Activated CD4-positive, alpha-beta T cell treated with anti-CD3 and anti-CD28 coated beads, Interleukin-10, Interleukin-2, amounts not matched to agents 100 ng/mL and 50 ng/mL, durations not matched to agents 16 hours and 8 hours (primary cell): ENCODE data around the gene DRD2.
A peak's percentile ranks its signal among the peaks of the same experiment; 100 is the strongest.

Experiments used
- DNase-seq: peaks from one replicate; pipeline ENCODE4 v3.0.0-alpha.2; 2020

The DRD2 gene

DNA sequence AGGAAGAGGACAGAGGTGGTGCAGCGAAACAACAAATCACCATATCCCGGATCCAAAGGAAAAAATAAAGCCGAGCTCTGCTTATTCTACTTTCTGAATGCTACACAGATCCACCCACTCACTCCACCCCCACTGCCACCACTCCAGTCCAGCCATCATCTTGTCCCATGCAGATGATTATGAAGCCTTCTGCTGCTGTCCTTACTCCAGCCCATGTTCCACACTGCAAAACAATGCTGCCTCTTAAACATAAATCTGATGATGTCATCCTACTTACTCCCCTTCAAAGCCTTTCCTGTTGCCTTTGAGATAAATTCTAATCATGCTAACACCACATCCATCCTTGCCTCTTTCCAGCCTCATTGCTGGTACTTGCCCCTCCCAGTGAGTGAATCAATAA lies 6.5 kb upstream of the DRD2 start:
- DNase-seq: no peak

DNA sequence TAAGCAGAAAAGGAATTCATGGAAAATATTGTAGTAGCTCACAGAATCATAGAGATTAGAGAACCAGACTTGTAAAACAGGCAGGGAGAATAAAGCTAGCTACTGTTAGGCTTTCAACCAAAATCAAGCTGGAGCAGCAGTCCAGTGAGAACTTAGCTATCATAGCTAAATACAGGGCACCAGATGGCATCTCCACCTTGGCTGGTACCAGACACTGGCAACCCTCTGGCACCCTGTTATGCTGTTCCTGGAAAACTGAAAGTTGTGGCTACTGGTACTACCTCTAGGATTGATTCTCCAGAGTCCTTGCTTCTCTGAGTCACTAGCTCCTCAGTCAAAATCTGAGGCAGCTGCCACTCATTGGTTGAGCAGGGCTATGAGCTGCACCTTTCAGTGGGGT lies 6.0 kb upstream of the DRD2 start:
- no peak for DNase-seq

DNA sequence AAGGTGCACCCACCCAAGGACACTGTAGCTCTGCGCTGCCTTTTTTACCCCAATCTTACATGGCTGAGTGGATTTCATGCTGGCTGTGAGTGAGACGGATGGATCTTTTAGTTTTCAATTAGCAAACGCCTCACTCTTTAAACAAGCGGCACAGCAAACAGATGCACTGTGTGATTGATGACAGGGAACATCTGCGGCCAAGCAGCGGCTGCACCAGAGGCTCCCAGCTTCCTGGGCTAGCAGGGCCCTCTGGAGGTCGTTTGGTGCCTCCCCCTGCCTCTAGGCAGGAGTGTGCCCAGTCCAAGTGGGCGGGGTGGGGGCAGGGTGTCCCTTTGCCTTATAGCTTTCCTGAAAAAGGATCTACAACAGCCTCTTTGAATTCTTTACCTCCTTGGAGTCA lies 2.1 kb upstream of the DRD2 start:
- peak; percentile 12 for DNase-seq

DNA sequence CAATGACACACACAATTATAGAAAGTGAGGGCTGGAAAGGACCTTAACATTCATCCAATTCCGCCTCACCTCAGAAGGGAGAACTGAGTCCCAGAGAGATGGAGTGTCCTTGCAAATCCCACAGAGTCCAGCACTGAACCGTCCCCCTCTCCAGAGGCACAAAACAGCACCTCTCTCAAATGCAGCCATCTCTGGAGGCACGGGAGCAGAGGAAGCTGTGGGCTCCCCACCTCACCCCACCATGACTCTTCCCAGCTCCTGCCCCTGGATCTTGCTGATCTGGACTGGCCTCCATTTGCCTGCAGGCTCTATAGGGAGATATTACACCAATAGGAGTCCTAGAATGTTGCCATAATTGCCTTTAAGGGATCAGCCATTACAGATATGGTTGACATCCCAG lies 1.4 kb upstream of the DRD2 start:
- no peak for DNase-seq

DNA sequence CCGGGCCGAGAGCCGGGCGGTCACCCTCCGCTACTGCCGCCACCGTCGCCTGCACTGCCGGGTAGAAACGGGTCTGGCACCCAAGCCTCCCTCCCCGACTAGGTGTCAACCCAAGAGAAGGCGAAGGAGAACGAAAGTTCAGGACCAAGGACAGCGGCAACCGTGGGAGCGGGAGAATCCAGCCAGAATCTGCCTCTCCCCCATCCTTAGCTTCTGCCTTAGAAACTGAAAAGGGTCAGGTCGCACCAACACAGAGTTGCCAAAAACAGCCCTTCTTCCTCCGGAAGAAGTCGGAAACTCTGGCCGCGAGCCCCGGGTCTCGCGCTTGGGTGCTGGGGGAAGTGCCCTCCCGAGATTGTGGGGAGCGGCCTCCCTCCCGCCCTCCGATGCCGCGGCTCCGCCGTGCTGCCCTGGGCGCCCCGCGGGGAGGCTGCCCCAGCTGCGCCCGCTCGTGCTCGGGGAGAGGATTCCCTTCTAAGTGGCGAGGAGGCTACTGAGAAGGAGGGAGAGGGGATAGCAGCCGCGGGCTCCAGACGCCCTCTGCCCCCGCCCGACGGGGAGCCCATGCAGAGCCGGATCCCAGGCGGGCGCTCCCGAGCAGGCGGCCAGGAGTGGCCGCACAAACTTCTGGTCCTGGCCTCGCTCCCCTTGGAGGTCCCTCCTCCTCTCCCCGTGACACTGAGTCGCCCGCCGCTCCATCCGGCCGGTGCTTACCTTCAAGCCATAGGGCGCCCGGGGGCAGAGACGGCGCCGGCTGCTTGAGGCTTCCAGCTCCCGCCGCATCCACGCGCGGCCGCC lies 637 bp downstream of the DRD2 start:
- DNase-seq: peak; percentile 59

DNA sequence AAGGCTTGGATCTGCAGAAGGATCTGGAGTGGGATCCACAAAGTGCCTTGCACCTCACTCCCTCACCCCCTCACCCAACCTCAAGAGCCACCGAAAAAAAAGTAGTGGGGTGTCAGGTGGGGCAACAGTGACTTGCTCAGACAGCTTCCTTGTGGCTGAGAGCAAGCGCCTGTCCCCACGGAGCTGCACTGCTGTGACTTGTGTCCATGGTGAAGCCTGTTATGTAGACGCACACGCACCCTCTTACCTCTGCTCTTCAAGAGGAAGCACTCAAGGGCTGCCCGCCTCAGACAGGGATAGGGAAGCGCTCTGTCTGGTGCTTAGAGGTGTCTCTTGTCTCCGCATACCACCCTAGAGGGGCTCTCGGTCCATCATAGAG lies 1.2 kb downstream of the DRD2 start:
- DNase-seq: no peak

DNA sequence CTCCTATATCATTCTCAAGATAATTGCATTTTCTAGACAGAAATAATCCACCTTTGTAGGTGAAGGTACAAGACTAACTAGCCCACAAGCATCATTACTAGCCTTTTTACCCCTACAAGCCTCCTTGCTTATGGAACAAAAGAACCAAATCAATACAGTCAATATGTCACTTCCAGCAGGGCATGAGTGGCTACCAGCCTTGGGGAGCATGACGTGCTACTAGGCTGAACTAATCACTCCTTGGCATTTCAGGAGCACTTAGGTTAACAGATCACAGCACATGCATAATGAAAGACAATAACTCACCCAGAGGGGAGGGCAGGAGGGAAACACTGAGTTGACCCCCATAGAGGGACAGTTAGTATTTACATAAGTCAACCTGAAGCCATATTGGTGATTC lies 2.7 kb downstream of the DRD2 start:
- no peak for DNase-seq

DNA sequence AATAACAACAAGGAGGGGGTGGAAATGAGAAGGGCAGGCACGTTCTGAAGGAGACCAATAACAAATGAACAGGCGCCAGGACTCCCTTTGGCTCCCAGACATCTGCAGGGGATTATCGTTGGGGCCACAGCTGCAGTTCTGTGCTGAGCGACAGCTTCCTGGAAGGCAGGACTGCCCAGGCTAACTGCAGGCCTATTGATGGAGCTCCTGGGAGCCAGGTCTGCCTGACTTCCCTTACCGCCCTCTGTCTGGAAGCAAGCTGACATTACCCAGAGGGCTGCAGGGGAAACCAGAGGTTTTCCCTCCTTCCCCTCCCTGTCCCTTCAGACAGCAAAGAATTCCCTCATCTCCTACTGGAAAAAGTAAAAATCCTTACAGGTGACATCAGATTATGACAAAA lies 5.0 kb downstream of the DRD2 start:
- DNase-seq: no peak

DNA sequence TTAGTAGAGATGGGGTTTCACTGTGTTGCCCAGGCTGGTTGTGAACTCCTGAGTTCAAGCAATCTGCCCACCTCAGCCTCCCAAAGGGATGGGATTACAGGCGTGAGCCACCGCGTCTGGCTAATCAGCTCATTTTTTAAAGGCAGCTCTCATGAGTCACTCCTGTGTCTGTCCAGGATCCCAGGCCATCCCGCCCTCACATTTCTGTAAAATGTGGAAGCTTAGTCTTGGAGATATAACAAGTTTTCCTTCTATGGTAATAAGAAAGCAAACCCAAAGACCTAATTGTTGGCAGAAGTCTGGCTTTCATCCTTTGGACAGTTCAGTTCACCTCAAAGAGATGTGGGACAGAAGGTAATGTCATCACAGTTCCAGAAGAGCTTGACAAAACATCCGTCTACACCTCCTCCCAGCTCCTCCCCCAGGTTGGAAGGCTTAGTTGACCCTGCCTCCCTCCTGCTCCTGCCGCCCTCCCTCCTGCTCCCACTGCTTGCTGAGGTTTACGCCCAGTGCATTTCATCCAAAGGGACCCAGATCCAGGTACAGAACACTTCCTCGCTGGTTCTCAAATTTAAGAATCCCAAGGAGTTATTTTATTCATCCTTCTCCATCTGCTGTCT lies 6.4 kb downstream of the DRD2 start:
- DNase-seq: no peak

DNA sequence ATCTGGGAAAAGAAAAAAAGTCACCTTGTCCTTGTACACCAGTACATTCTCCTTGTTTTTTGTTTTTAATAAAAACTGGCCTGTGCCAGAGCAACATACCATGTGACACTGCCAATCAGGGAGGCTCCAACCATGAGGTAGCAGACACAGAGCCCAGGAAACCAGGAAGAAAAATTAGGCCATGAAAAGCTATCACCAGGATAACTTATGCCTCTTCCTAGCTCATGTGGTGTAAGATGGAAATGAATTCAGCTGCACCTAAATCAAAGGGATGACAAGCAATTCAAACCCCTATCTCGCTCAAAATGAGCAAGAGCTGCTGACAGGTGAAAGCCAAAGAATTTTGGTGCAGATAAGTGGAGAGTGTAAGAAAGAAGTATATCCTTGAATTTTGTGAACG lies 7.7 kb downstream of the DRD2 start:
- DNase-seq: no peak

DNA sequence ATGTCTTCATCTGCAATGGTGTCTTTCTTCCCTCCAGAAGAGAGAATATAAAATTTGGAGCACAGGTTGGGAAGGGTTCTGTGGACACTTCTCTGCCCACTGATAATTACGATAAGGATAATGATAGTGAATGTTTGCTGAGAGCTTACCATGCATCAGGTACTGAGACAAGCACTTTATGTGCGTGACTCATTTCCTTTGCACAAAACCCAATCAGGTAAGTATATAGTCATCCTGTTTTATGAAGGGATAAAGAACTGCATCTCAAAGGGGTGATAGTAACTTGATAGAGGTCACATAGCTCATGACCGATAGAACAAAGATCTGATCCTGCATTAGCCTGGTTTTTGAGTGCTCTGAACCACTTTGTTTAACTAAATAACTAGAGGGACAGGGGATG lies 9.4 kb downstream of the DRD2 start:
- DNase-seq: no peak

DNA sequence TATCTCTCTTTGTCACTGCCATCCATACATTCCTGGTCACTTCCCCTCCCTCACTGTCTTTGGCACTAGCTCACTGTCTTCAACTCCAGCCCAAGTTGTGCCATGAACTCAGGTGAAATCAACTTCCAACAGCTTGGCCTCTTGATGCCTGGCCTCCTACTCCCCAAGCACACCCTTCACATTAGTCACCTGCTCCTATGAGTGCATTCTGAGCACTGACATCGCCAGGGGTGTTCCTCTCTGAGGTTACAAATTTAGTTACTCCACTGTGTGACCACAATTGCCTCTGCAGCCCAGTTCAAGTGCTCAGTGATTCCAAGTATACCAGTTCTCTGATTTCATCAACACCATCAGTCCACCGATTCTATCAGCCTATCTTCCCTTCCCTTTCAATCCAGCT lies 10.8 kb downstream of the DRD2 start:
- DNase-seq: no peak

DNA sequence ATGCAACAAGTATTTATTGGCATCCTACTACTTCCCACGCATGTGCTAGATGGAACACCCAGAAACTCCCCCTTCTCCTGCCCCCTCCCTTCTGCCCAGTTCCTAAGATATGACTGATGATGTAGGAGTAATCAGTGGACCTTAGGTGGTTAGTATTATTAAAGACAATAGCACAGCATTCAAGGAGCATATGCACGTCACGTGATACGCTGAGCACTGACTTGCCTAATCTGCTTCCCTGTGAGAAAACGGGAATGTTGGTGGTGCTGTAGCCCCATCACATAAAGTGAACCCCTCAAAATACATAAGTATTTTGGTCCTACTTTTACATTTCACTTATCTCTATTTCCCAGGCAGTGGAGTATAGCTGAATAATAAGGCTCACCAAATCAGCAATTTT lies 12.4 kb downstream of the DRD2 start:
- DNase-seq: no peak

DNA sequence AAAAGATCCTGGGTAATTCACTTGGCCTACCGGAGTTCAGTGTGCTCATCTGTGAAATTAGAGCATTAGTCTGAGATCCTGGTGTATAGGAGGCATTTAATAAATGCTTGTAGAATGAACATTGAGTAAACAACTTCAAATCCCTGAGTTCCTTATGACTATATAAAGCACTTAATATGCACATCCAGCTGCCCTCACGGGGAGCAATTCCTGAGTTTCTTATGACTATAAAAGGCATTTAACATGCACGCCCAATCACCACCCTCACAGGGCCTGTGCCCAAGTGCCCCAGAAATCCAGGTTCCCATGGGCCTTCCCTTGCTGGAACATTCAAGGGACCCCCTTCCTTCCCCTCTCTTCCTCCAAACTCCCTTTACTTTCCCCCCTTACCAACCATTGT lies 13.6 kb downstream of the DRD2 start:
- no peak for DNase-seq

DNA sequence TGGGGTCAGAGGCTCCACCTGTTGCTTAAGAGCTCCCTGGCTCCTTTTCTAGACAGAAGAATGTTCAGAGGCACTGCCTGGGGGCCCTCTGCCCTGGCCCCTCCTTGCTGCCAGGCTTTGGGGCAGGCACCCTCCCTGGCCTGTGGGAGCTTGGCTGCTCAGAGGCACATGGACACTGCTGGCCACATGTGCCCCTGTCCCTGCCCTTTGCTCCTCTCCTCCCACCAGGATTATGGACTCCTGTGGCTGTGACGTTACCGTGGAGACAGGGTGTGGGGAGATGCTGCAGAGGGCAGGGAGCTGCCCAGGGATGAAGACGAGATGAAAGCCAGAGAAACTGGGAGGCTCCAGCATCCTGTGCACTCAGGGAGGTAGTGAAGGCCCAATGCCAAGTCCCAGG lies 14.7 kb downstream of the DRD2 start:
- DNase-seq: no peak

DNA sequence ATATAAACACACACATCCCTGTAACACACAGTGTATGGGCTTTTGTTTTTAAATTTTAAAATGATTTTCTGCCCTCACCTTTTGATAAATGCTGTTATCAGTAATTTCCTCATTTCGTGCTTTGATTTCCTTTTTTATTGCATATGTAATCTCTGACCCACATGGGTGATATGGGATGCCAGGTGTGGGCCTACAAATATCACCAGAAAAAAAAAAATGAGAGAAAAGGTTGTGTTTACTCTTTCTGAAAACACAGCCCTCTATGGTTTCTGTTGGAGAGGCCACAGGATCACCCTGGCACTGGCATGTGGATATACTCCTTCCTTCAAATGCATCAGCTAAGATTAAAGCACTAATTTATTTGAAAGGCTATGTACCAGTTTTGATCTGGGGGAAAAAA lies 17.0 kb downstream of the DRD2 start:
- no peak for DNase-seq

DNA sequence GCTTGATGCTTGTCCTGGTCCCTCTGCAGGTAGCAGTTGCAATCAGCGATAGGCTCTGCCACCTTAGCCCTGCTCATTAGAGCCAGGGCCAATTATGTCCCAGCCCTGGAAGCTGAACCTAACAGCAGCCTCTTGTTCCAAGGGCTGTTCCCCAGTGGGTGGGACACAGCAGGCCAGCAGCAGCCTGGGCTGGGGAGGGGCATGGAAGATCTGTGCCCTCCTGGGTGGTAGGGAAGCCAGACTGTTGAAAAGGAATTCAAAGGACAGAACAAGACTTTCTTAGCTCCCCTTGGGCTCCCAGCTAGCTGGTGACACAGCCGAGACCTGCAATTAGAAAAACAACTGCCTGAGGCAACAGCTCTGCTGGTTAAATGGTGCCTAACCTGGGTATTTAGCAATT lies 17.4 kb downstream of the DRD2 start:
- no peak for DNase-seq

DNA sequence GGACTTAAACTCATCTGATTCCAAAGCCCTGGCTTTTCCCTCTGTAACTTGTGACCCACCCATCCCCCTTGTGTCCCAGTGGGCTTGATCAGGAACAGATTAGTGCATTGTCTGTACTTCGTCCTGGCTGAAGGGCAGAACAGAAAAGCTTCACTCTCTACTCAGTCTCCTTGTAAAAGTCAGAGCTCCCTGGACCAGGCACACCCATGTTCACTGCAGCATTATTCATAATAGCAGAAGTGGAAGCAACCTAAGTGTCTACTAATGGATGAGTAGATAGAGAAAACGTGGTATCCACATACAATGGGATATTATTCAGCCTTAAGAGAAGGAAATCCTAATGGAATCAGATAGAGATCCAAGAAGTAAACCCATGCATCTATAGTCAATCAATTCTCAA lies 20.7 kb downstream of the DRD2 start:
- DNase-seq: no peak

DNA sequence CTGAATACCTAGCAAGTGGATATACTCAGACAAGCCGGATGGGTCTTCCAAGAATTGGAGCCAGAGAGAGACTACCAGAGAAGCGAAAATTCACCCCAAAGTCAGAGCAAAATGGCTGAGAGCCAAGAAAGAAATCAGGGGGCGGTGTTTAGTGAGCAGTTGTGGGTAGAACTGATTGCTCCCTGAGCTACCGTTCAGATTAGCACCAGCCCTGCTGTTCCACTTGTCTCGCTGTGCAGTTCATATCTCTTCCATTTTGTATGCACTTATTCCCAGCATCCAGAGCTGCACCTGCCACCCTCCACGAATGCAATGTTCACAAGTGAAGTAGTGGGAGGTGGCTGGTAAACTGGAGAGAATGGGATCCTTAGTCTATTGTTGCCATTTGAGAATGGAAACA lies 25.5 kb downstream of the DRD2 start:
- DNase-seq: no peak

DNA sequence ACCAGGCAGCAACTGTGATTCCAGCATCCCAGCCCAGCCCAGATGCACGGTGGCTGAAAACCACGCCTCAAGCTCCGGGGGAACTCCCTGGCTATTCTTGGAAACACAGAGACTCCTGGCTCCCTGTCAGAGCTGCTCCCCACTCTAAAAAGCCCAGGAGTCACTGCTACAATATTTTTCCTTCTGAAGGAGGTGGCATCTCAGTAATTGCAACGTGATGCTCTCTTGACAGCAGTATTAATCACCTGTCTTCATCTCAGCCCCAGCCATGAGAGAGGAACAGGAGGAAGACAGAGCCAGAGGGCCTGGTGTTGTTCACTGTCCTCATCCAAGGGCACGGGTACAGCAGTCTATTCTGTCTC lies 26.9 kb downstream of the DRD2 start:
- DNase-seq: no peak

DNA sequence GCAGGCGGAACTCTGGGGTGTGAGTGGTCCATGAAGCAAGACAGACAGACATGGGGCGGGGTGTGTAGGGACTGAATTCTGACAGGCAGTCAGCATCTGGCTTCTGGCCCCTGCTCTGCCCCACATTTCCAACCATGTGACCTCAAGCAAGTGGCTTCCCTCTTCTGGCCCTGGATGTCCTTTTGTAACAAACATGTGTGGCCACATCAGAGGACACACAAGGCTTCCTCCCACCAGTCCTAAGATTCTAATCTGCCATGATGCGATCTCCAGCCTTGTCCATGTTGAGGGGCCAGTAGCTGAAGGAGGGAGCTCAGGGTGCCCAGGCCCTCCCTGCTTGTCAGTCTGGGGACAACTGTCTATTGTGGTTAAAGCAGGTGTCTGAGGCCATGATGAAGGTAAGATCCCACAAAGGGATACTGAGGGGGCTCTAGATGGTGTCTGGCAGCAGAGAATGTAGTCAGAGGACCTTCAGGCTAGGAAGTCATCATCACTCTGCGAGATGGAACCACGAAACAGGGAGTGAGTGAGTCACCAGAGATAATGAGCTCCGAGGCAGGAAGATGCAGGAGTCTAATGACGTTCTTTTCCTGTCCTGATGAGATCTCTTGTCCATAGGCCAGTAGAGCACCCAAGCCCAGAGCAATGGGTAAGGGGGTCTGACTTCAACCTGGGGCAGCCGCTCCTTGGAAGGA lies 27.4 kb downstream of the DRD2 start:
- DNase-seq: peak; percentile 71

DNA sequence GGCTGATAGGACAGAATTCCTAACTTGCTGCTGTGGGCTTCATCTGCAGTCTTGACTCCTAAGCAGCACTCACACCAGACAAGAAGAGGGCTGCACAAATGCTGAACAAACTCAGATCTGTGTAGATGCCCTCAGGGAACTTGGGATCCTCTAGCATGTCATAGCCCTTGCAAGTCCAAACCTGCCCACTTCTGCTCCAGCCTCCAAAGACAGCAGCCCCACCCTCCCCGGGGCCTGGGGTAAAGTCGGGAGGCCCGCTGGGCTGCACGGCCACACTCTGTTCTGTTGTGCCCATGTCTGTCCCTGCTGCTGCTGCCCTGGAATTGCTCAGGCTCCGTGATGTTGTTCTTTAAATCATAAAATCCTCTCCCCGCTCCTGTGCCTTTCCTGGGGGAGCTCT lies 28.3 kb downstream of the DRD2 start:
- no peak for DNase-seq

DNA sequence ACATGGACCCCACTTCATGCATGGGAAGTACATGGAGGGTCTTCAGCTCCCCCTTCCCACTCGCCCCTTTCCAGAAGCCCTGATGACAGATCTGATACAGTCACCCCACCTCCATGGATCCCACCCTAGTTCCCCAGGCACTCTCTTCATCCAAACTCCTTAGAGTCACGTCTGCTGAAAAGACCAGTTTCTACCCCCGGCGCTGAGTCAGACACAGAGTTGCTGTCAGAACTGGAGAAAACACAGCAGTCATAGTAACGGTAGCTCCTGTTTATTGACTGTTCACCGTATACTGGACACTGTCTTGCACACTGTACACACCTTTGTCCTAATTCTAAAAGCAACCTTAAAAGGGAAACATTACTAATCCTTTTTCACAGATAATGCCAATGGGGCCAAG lies 29.1 kb downstream of the DRD2 start:
- DNase-seq: peak; percentile 87

DNA sequence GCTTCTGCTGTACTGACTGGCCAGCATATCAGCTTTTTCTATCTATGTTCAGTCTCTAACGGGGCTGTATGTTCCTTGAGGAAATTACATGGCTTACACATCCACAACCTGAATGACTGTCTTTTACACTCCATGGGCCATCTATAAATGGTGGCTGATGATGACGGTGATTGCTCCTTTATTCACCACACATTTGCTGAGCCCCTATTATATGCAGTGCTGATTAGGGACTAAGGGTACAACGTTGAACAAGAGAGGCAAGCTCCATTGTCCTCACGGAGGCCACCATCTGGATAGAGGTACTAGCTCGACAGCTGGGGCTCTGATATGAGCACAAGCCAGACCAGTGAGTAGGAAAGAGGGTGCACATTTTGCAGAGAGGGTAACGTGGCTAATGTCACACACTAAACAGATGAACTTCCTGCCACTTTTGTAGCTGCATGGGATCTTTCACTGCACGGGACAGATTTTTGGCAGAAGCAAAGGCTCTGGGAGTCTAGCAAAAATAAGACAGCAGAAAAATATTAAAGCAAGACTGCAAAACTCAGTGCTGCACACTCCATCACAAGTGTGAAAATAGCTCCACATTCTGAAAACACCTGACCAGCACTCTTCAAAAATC lies 30.6 kb downstream of the DRD2 start:
- no peak for DNase-seq
